Mesendoderm (in vitro differentiated cells): ENCODE data around the gene C16orf90.
"Not testable (repeated sequence)": the region's sequence is repeated elsewhere in the genome, so short reads cannot be mapped to it uniquely, and the experiment has no call there.

Experiments used
- DNase-seq: peaks from one replicate; pipeline ENCODE4 v3.0.0; 2013
- H2AK5ac ChIP-seq: 2 replicates; pipeline ENCODE4 v1.6.1; 2013; ENCODE audit warnings: low read length, inconsistent platforms
- H2BK120ac ChIP-seq: 2 replicates; pipeline ENCODE4 v1.6.1; 2013; ENCODE audit warnings: low read depth, mild to moderate bottlenecking, low read length, moderate library complexity, mixed read lengths
- H2BK15ac ChIP-seq: replicated peaks from 2 replicates; pipeline ENCODE4 v1.6.1; 2013; ENCODE audit warnings: low read depth, mild to moderate bottlenecking, moderate library complexity
- H2BK5ac ChIP-seq: 2 replicates; pipeline ENCODE4 v1.6.1; 2013; ENCODE audit warnings: low read length, inconsistent platforms
- H3K18ac ChIP-seq: 2 replicates; pipeline ENCODE4 v1.6.1; 2013; ENCODE audit warnings: mild to moderate bottlenecking, low read length, mixed read lengths
- H3K23ac ChIP-seq: one replicate; pipeline ENCODE4 v1.6.1; 2013; ENCODE audit warnings: low read length
- H3K27ac ChIP-seq: 2 replicates; pipeline ENCODE4 v1.5.1; 2013; ENCODE audit warnings: low read depth, mild to moderate bottlenecking, inconsistent platforms, low read length, moderate library complexity
- H3K27me3 ChIP-seq: 2 replicates; pipeline ENCODE4 v1.6.1; 2013; ENCODE audit warnings: low read length, control low read depth, mild to moderate bottlenecking, inconsistent platforms; ENCODE audit not compliant: insufficient read depth, poor library complexity
- H3K36me3 ChIP-seq: 2 replicates; pipeline ENCODE4 v1.6.1; 2013; ENCODE audit warnings: low read length, inconsistent platforms; ENCODE audit not compliant: control insufficient read depth, insufficient read depth
- H3K4ac ChIP-seq: one replicate; pipeline ENCODE4 v1.6.1; 2013; ENCODE audit warnings: low read depth, mild to moderate bottlenecking, low read length, moderate library complexity
- H3K4me1 ChIP-seq: 2 replicates; pipeline ENCODE4 v1.6.1; 2013; ENCODE audit warnings: low read depth, low read length, inconsistent platforms; ENCODE audit not compliant: control insufficient read depth
- H3K4me2 ChIP-seq: 2 replicates; pipeline ENCODE4 v1.6.1; 2013; ENCODE audit warnings: low read length
- H3K4me3 ChIP-seq: 2 replicates; pipeline ENCODE4 v1.5.1; 2013; ENCODE audit warnings: mild to moderate bottlenecking, low read length
- H3K56ac ChIP-seq: one replicate; pipeline ENCODE4 v1.6.1; 2013; ENCODE audit warnings: low read length
- H3K79me1 ChIP-seq: 2 replicates; pipeline ENCODE4 v1.6.1; 2013; ENCODE audit warnings: low read length, inconsistent platforms
- H3K79me2 ChIP-seq: 2 replicates; pipeline ENCODE4 v1.6.1; 2013; ENCODE audit warnings: mild to moderate bottlenecking, low read length; ENCODE audit not compliant: control insufficient read depth, insufficient read depth
- H3K9ac ChIP-seq: 2 replicates; pipeline ENCODE4 v1.6.1; 2013; ENCODE audit warnings: low read length, inconsistent platforms
- H4K5ac ChIP-seq: one replicate; pipeline ENCODE4 v1.6.1; 2013; ENCODE audit warnings: low read length
- H4K8ac ChIP-seq: one replicate; pipeline ENCODE4 v1.6.1; 2013; ENCODE audit warnings: low read depth, mild to moderate bottlenecking, control low read depth, low read length, moderate library complexity
- WGBS: extraction: QIAGEN DNeasy Blood & Tissue Kit; methylation state at CpG from one replicate; pipeline ENCODE4 v1.1.7; 2013; ENCODE audit warnings: low lambda C conversion rate, missing lambda C conversion rate; ENCODE audit not compliant: insufficient coverage; ENCODE audit errors: extremely low coverage; 5-methylcytosine and 5-hydroxymethylcytosine counted together

The C16orf90 gene

GRCh38 chr16:3527216-3527829 is 32.0 kb upstream of the C16orf90 start:
- not testable (repeated sequence) for H3K27me3 ChIP-seq, H3K27ac ChIP-seq, H3K4me1 ChIP-seq, H3K79me1 ChIP-seq, H2BK15ac ChIP-seq, H3K9ac ChIP-seq, H3K4ac ChIP-seq, H3K56ac ChIP-seq, H3K18ac ChIP-seq, H3K4me3 ChIP-seq, H3K4me2 ChIP-seq, H3K79me2 ChIP-seq, H3K23ac ChIP-seq, H2BK5ac ChIP-seq, H2AK5ac ChIP-seq, H3K36me3 ChIP-seq, H2BK120ac ChIP-seq, H4K8ac ChIP-seq, H4K5ac ChIP-seq
- DNase-seq, result peak; percentile 62
- no CpG with 5 or more reads among the region's 12 CpGs for WGBS

- Histone ChIP-seq H3K79me1 (no peaks in the 10 kb centered on the region), H2AK5ac (no peak overlapping the region), H2BK120ac (no peak overlapping the region), H3K27me3 (no peaks in the 10 kb centered on the region), H4K8ac (no peak overlapping the region), H3K27ac (no peak overlapping the region), H3K4me2 (no peak overlapping the region), H3K36me3 (peaks cover 6% of the 10 kb centered on the region), H3K23ac (no peak overlapping the region), H3K18ac (no peak overlapping the region), H2BK15ac (no peak overlapping the region), H2BK5ac (no peak overlapping the region), H3K79me2 (no peaks in the 10 kb centered on the region), H3K56ac (no peak overlapping the region), H3K4me3 (no peak overlapping the region), H3K4me1 (no peaks in the 10 kb centered on the region), H3K4ac (no peak overlapping the region), H4K5ac (no peak overlapping the region), H3K9ac (no peak overlapping the region)
- no peak for DNase-seq
- no CpG with 5 or more reads among the region's 5 CpGs for WGBS
Measured at GRCh38 chr16:3525951-3526350, 30.7 kb upstream of the C16orf90 start.

GRCh38 chr16:3523281-3523680 is 28.0 kb upstream of the C16orf90 start:
- Histone ChIP-seq H4K5ac (no peak overlapping the region), H2BK15ac (no peak overlapping the region), H3K4ac (no peak overlapping the region), H3K4me3 (no peak overlapping the region), H3K23ac (no peak overlapping the region), H3K27me3 (no peaks in the 10 kb centered on the region), H3K4me1 (no peaks in the 10 kb centered on the region), H3K56ac (no peak overlapping the region), H2AK5ac (no peak overlapping the region), H2BK120ac (no peak overlapping the region), H3K36me3 (peaks cover 2% of the 10 kb centered on the region), H2BK5ac (no peak overlapping the region), H3K9ac (no peak overlapping the region), H3K79me1 (no peaks in the 10 kb centered on the region), H3K4me2 (no peak overlapping the region), H3K18ac (no peak overlapping the region), H4K8ac (no peak overlapping the region), H3K27ac (no peak overlapping the region), H3K79me2 (no peaks in the 10 kb centered on the region)
- DNase-seq, result no peak
- no CpG with 5 or more reads among the region's 3 CpGs for WGBS

GRCh38 chr16:3520841-3521240 is 25.6 kb upstream of the C16orf90 start:
- Histone ChIP-seq H2BK120ac (no peak overlapping the region), H3K36me3 (peaks cover 2% of the 10 kb centered on the region), H3K4ac (no peak overlapping the region), H2AK5ac (no peak overlapping the region), H3K27me3 (no peaks in the 10 kb centered on the region), H4K5ac (no peak overlapping the region), H3K23ac (no peak overlapping the region), H3K4me1 (no peaks in the 10 kb centered on the region), H3K56ac (no peak overlapping the region), H3K9ac (no peak overlapping the region), H3K4me3 (no peak overlapping the region), H3K79me2 (no peaks in the 10 kb centered on the region), H4K8ac (no peak overlapping the region), H3K27ac (no peak overlapping the region), H2BK15ac (no peak overlapping the region), H3K4me2 (no peak overlapping the region), H3K79me1 (no peaks in the 10 kb centered on the region), H2BK5ac (no peak overlapping the region), H3K18ac (no peak overlapping the region)
- WGBS, result no CpG with 5 or more reads among the region's 8 CpGs
- peak; percentile 53 for DNase-seq

- Histone ChIP-seq H2AK5ac (no peak overlapping the region), H3K9ac (no peak overlapping the region), H2BK120ac (no peak overlapping the region), H3K4me3 (no peak overlapping the region), H3K27ac (no peak overlapping the region), H2BK15ac (no peak overlapping the region), H3K56ac (no peak overlapping the region), H3K4ac (no peak overlapping the region), H2BK5ac (no peak overlapping the region), H3K79me2 (no peaks in the 10 kb centered on the region), H3K23ac (no peak overlapping the region), H3K36me3 (peaks cover 2% of the 10 kb centered on the region), H3K27me3 (no peaks in the 10 kb centered on the region), H3K4me1 (no peaks in the 10 kb centered on the region), H4K8ac (no peak overlapping the region), H3K18ac (no peak overlapping the region), H3K4me2 (no peak overlapping the region), H4K5ac (no peak overlapping the region), H3K79me1 (no peaks in the 10 kb centered on the region)
- WGBS, result no CpG with 5 or more reads among the region's 4 CpGs
- DNase-seq, result no peak
Measured at GRCh38 chr16:3520413-3520812, 25.1 kb upstream of the C16orf90 start.

GRCh38 chr16:3519581-3519980 is 24.3 kb upstream of the C16orf90 start:
- Histone ChIP-seq H3K4ac (no peak overlapping the region), H3K4me1 (no peaks in the 10 kb centered on the region), H3K23ac (no peak overlapping the region), H3K36me3 (peaks cover 2% of the 10 kb centered on the region), H4K5ac (no peak overlapping the region), H3K9ac (no peak overlapping the region), H3K18ac (no peak overlapping the region), H3K79me1 (no peaks in the 10 kb centered on the region), H3K27me3 (no peaks in the 10 kb centered on the region), H2AK5ac (no peak overlapping the region), H2BK15ac (no peak overlapping the region), H4K8ac (no peak overlapping the region), H2BK120ac (no peak overlapping the region), H3K79me2 (no peaks in the 10 kb centered on the region), H3K4me2 (no peak overlapping the region), H3K56ac (no peak overlapping the region), H3K27ac (no peak overlapping the region), H3K4me3 (no peak overlapping the region), H2BK5ac (no peak overlapping the region)
- WGBS, result no CpG with 5 or more reads among the region's 2 CpGs
- DNase-seq, result no peak
